BJ (cell line): ENCODE results near the gene GAB1. TPM values are rescaled to one million over a fixed set of nuclear protein-coding genes. Genes with fewer than 3 reads are reported as not detected.

ENCODE experiments used
- CTCF ChIA-PET: fragments of 350-600 bp; formaldehyde crosslinking; extraction: SDS; loops from one replicate; lab custom pipeline; 2021; ENCODE audit warnings: antibody characterized with exemption, inconsistent platforms; lab: Yijun Ruan, JAX
- POLR2A ChIA-PET: fragments of 300-600 bp; sonication (Branson Sonifier 250); formaldehyde crosslinking; extraction: SDS; loops from one replicate; lab custom pipeline; 2021; ENCODE audit warnings: antibody characterized with exemption; lab: Charles Lee
- DNase-seq: peaks from one replicate; pipeline ENCODE4 v3.0.0-alpha.2; 2011; ENCODE audit warnings: low read depth
- H3K27me3 ChIP-seq: 2 replicates; pipeline ENCODE4 v1.6.0; 2011; ENCODE audit warnings: low read length; ENCODE audit not compliant: control insufficient read depth, insufficient read depth
- H3K36me3 ChIP-seq: 2 replicates; pipeline ENCODE4 v1.5.1; 2011; ENCODE audit warnings: low read length; ENCODE audit not compliant: control insufficient read depth, insufficient read depth
- H3K4me3 ChIP-seq: 2 replicates; pipeline ENCODE4 v1.5.1; 2011; ENCODE audit warnings: low read depth, mild to moderate bottlenecking, control low read depth, low read length
- CTCF ChIP-seq: IDR thresholded peaks from 2 replicates; pipeline ENCODE4 v1.5.1; 2011; ENCODE audit warnings: low read depth, mild to moderate bottlenecking, control low read depth, inconsistent platforms, low read length, moderate library complexity; ENCODE audit not compliant: insufficient read depth
- polyA plus RNA-seq: library from polyadenylated mRNA; depleted of rRNA; stranded (reverse); fragments of >200 nt; gene quantifications from 2 replicates; pipeline ENCODE4 v1.2.3, GENCODE V29; 2011

The GAB1 gene
- polyA plus RNA-seq, 1 experiment, result 10.7 TPM

GRCh38 chr4:143432258-143432591 lies 95.5 kb downstream of the GAB1 start:
- ChIA-PET POLR2A (no interaction called here), CTCF (no interaction called here)
- no peak for TF ChIP-seq CTCF
- H3K36me3 ChIP-seq, result 0 out of 2 replicates have a peak, but pooled peaks cover 1% of the 10 kb centered on the region
- H3K4me3 ChIP-seq, result no peak overlapping the region
- no peak for DNase-seq
- H3K27me3 ChIP-seq, result no peaks in the 10 kb centered on the region

GRCh38 chr4:143433231-143433630 lies 96.6 kb downstream of the GAB1 start:
- TF ChIP-seq CTCF, result no peak
- ChIA-PET CTCF (interaction anchor here (0.6 to 1.3 kb wide), 2 partner anchors 27 to 33 kb away, joined by 3 to 5 read pairs; no protein-coding TSS in a partner anchor), POLR2A (no interaction called here)
- no peak for DNase-seq
- H3K4me3 ChIP-seq, result no peak overlapping the region
- no peaks in the 10 kb centered on the region for H3K27me3 ChIP-seq
- 0 out of 2 replicates have a peak, but pooled peaks cover 1% of the 10 kb centered on the region for H3K36me3 ChIP-seq

- ChIA-PET CTCF (no interaction called here), POLR2A (no interaction called here)
- DNase-seq, result no peak
- no peak for TF ChIP-seq CTCF
- no peaks in the 10 kb centered on the region for H3K27me3 ChIP-seq
- peaks cover 1% of the 10 kb centered on the region; the same call in 1 of the 2 replicates for H3K36me3 ChIP-seq
- H3K4me3 ChIP-seq, result no peak overlapping the region
These were observed 99.3 kb downstream of the GAB1 start for GRCh38 chr4:143435955-143436354.

GRCh38 chr4:143437476-143437875 lies 100.8 kb downstream of the GAB1 start:
- POLR2A ChIA-PET, result no interaction called here
- CTCF ChIA-PET, result no interaction called here
- no peak for TF ChIP-seq CTCF

GRCh38 chr4:143437937-143438336 lies 101.3 kb downstream of the GAB1 start:
- TF ChIP-seq CTCF, result no peak
- Histone ChIP-seq H3K27me3 (no peaks in the 10 kb centered on the region), H3K36me3 (peaks cover 1% of the 10 kb centered on the region), H3K4me3 (no peak overlapping the region)
- POLR2A ChIA-PET, result no interaction called here
- CTCF ChIA-PET, result no interaction called here
- DNase-seq, result no peak

More at GRCh38 chr4:143437476-143437875, 100.8 kb downstream of the GAB1 start:
- Histone ChIP-seq H3K27me3 (no peaks in the 10 kb centered on the region), H3K36me3 (peaks cover 1% of the 10 kb centered on the region), H3K4me3 (no peak overlapping the region)
- no peak for DNase-seq
